ENCODE data around the gene CFAP46. TPM values are rescaled to one million over a fixed set of nuclear protein-coding genes. Genes with fewer than 3 reads are reported as not detected.
"Not testable (repeated sequence)": the region's sequence is repeated elsewhere in the genome, so short reads cannot be mapped to it uniquely, and the experiment has no call there.

The CFAP46 gene
- total RNA-seq, 1 donor from 2014 or later: 1.3 TPM

- H3K4me1 Mint-ChIP-seq (ENCODE audit: low read depth, unreplicated experiment): no peaks in the 10 kb centered on the region
- no peak overlapping the region for H3K27ac Mint-ChIP-seq (ENCODE audit: unreplicated experiment)
- H3K9me3 Mint-ChIP-seq (ENCODE audit: unreplicated experiment): peaks cover 2% of the 10 kb centered on the region
- no peaks in the 10 kb centered on the region for H4K20me1 ChIP-seq (ENCODE audit: insufficient read depth, low read length)
- peaks cover 10% of the 10 kb centered on the region for H3K27me3 ChIP-seq (ENCODE audit: insufficient read depth, low read length)
- DNase-seq (ENCODE audit: low read depth): no peak
- no peaks in the 10 kb centered on the region for H3K9me3 ChIP-seq (ENCODE audit: insufficient read depth, low read depth, low read length)
- no peaks in the 10 kb centered on the region for H3K36me3 Mint-ChIP-seq (ENCODE audit: low read depth, unreplicated experiment)
- no peak overlapping the region for H3K4me3 ChIP-seq (ENCODE audit: insufficient read depth, low read depth, low read length)
- no peak overlapping the region for H2AFZ ChIP-seq (ENCODE audit: low read depth, low read length)
- no peaks in the 10 kb centered on the region for H3K79me2 ChIP-seq (ENCODE audit: insufficient read depth, low read length)
- TF ChIP-seq EZH2 (IDR thresholded peaks at IDR 0.05; ENCODE audit: insufficient read depth, low read length): no peak
- TF ChIP-seq CTCF (IDR thresholded peaks at IDR 0.05; ENCODE audit: insufficient read depth, low read depth, low read length): no peak
- H3K27ac ChIP-seq (ENCODE audit: low read depth, low read length): no peak overlapping the region
- no peak overlapping the region for H3K9ac ChIP-seq (ENCODE audit: low read length)
- H3K27me3 Mint-ChIP-seq (ENCODE audit: low read depth, unreplicated experiment): peaks cover 47% of the 10 kb centered on the region
- H3K4me2 ChIP-seq (ENCODE audit: low read length): no peak overlapping the region
- H3K4me3 Mint-ChIP-seq (ENCODE audit: unreplicated experiment): no peak overlapping the region
- H3K36me3 ChIP-seq (ENCODE audit: insufficient read depth, low read length): no peaks in the 10 kb centered on the region
- FAIRE-seq: no peak
- peaks cover 5% of the 10 kb centered on the region for H3K4me1 ChIP-seq (ENCODE audit: insufficient read depth, low read length)
Observed at GRCh38 chr10:132957131-132957530, 14.8 kb upstream of the CFAP46 start.

GRCh38 chr10:132956259-132956658 lies 13.9 kb upstream of the CFAP46 start:
- not testable (repeated sequence) for H3K27ac ChIP-seq (ENCODE audit: low read depth, low read length); H3K27ac Mint-ChIP-seq (ENCODE audit: unreplicated experiment); H3K4me1 ChIP-seq (ENCODE audit: insufficient read depth, low read length); DNase-seq (ENCODE audit: low read depth); H2AFZ ChIP-seq (ENCODE audit: low read depth, low read length); H3K36me3 Mint-ChIP-seq (ENCODE audit: low read depth, unreplicated experiment); FAIRE-seq; H3K4me1 Mint-ChIP-seq (ENCODE audit: low read depth, unreplicated experiment); H3K4me3 ChIP-seq (ENCODE audit: insufficient read depth, low read depth, low read length); H3K4me2 ChIP-seq (ENCODE audit: low read length); H3K9me3 Mint-ChIP-seq (ENCODE audit: unreplicated experiment); H3K36me3 ChIP-seq (ENCODE audit: insufficient read depth, low read length); H3K9me3 ChIP-seq (ENCODE audit: insufficient read depth, low read depth, low read length); H3K4me3 Mint-ChIP-seq (ENCODE audit: unreplicated experiment); H3K79me2 ChIP-seq (ENCODE audit: insufficient read depth, low read length); H4K20me1 ChIP-seq (ENCODE audit: insufficient read depth, low read length); H3K9ac ChIP-seq (ENCODE audit: low read length)
- H3K27me3 Mint-ChIP-seq (ENCODE audit: low read depth, unreplicated experiment): peaks cover 56% of the 10 kb centered on the region
- H3K27me3 ChIP-seq (ENCODE audit: insufficient read depth, low read length): peaks cover 14% of the 10 kb centered on the region

- Histone ChIP-seq H3K27ac (ENCODE audit: low read depth, low read length) (no peak overlapping the region), H3K9me3 (ENCODE audit: insufficient read depth, low read depth, low read length) (no peaks in the 10 kb centered on the region), H4K20me1 (ENCODE audit: insufficient read depth, low read length) (no peaks in the 10 kb centered on the region), H3K79me2 (ENCODE audit: insufficient read depth, low read length) (no peaks in the 10 kb centered on the region), H3K4me1 (ENCODE audit: insufficient read depth, low read length) (no peaks in the 10 kb centered on the region), H3K4me3 (ENCODE audit: insufficient read depth, low read depth, low read length) (no peak overlapping the region), H3K27me3 (ENCODE audit: insufficient read depth, low read length) (peaks cover 17% of the 10 kb centered on the region), H3K36me3 (ENCODE audit: insufficient read depth, low read length) (no peaks in the 10 kb centered on the region), H3K4me2 (ENCODE audit: low read length) (no peak overlapping the region), H3K9ac (ENCODE audit: low read length) (no peak overlapping the region), H2AFZ (ENCODE audit: low read depth, low read length) (no peak overlapping the region)
- no peak for TF ChIP-seq EZH2 (IDR thresholded peaks at IDR 0.05; ENCODE audit: insufficient read depth, low read length)
- no peak for TF ChIP-seq CTCF (IDR thresholded peaks at IDR 0.05; ENCODE audit: insufficient read depth, low read depth, low read length)
- Mint-ChIP-seq H3K4me3 (ENCODE audit: unreplicated experiment) (no peak overlapping the region), H3K27ac (ENCODE audit: unreplicated experiment) (no peak overlapping the region), H3K36me3 (ENCODE audit: low read depth, unreplicated experiment) (no peaks in the 10 kb centered on the region), H3K27me3 (ENCODE audit: low read depth, unreplicated experiment) (peaks cover 62% of the 10 kb centered on the region), H3K4me1 (ENCODE audit: low read depth, unreplicated experiment) (no peaks in the 10 kb centered on the region), H3K9me3 (ENCODE audit: unreplicated experiment) (peaks cover 2% of the 10 kb centered on the region)
- FAIRE-seq (no peak), DNase-seq (ENCODE audit: low read depth) (no peak)
Observed at GRCh38 chr10:132955479-132955878, 13.1 kb upstream of the CFAP46 start.

Data from astrocyte (in vitro differentiated cells and primary cell).